ENCODE measurements around the gene PPP2R2C.

DNA sequence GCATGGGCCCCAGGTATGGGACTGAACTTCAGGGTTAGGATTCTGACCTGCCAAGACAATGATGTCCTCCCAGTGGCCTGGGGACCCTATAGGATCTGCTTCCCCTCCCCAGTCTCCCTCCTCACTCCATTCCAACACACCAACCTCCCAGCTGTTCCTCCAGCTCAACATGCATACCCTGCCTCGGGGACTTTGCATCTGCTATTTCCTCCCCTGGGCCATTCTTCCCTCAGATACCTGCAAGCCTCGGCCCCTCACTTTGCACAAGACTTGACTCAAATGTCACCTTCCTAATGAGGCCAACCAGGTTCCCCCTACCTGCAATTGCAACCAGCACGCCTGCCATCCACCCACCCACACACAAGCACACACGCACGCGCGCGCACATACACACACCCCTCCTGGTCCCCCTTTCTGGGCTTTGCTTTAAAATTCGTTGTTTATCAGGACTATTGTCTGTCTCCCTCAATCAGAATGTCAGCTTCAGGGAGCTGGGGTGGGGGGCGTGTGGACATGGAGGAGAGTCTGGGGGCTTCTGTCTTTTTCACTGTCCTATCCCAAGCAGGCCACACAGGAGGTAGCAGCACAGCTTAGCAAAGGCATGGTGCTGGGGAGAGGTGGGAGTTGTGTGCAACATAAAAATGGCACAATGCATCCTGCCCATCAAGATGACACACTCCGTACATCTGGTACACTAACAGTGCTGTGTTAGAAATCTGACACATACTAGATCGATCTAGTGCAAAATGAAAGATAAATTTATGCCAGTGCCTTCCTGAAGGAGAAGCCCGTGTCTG lies 20.6 kb upstream of the PPP2R2C start:
- TF ChIP-seq, protein P1, sequence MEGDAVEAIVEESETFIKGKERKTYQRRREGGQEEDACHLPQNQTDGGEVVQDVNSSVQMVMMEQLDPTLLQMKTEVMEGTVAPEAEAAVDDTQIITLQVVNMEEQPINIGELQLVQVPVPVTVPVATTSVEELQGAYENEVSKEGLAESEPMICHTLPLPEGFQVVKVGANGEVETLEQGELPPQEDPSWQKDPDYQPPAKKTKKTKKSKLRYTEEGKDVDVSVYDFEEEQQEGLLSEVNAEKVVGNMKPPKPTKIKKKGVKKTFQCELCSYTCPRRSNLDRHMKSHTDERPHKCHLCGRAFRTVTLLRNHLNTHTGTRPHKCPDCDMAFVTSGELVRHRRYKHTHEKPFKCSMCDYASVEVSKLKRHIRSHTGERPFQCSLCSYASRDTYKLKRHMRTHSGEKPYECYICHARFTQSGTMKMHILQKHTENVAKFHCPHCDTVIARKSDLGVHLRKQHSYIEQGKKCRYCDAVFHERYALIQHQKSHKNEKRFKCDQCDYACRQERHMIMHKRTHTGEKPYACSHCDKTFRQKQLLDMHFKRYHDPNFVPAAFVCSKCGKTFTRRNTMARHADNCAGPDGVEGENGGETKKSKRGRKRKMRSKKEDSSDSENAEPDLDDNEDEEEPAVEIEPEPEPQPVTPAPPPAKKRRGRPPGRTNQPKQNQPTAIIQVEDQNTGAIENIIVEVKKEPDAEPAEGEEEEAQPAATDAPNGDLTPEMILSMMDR (conservative IDR thresholded peaks at IDR 0.05; ENCODE audit: low read depth, low read length): no peak
- TF ChIP-seq EZH2phosphoT487 (IDR thresholded peaks at IDR 0.05; ENCODE audit: borderline replicate concordance, low read length) (no peak), EZH2 (IDR thresholded peaks at IDR 0.05; ENCODE audit: low read length, unreplicated experiment) (no peak)

Measured in PC-3 (cell line).